GM12878 (cell line): ENCODE results near the gene LRCH3. TPM values are rescaled to one million over a fixed set of nuclear protein-coding genes. Genes with fewer than 3 reads are reported as not detected.

ENCODE experiments used
- ATAC-seq: fragments of 200-7000 bp; cut with Tn5 transposase; 3 replicates; pipeline ENCODE4 v1.9.1; 2020; ENCODE audit warnings: mild to moderate bottlenecking, moderate library complexity
- BruUV-seq: library from RNA; stranded (reverse); fragments of 400-500 nt; replicated peaks from 2 replicates; lab custom pipeline; 2021; lab: Mats Ljungman, UMichigan
- CTCF ChIA-PET: fragments of 300-600 bp; sonication (Branson Sonifier 250); formaldehyde crosslinking; extraction: SDS; loops from one replicate; lab custom pipeline; 2021; ENCODE audit warnings: inconsistent platforms; lab: Yijun Ruan, JAX
- POLR2A ChIA-PET: fragments of 350-600 bp; formaldehyde crosslinking; extraction: SDS; loops from one replicate; lab custom pipeline; 2021; ENCODE audit warnings: inconsistent platforms; lab: Charles Lee
- RAD21 ChIA-PET: fragments of 300-600 bp; sonication (Branson Sonifier 250); formaldehyde crosslinking; loops from one replicate; lab custom pipeline; 2023; ENCODE audit warnings: antibody characterized with exemption; ENCODE audit not compliant: unreplicated experiment; lab: Charles Lee
- SMC1A ChIA-PET: fragments of 300-600 bp; sonication (Branson Sonifier 250); formaldehyde crosslinking; loops from one replicate; lab custom pipeline; 2023; ENCODE audit not compliant: unreplicated experiment, uncharacterized antibody; lab: Charles Lee
- DNase-seq: peaks from one replicate; pipeline ENCODE4 v3.0.0-alpha.2; 2011; ENCODE audit warnings: low read depth, low spot score
- FAIRE-seq: peaks from 3 replicates; lab custom pipeline; 2011; peaks lifted over from hg19 to GRCh38; lab: Jason Lieb, UNC
- H2AFZ ChIP-seq: 2 replicates; pipeline ENCODE4 v1.6.0; 2011; ENCODE audit warnings: low read depth, low read length, control low read depth; ENCODE audit not compliant: control insufficient read depth
- H3K27ac ChIP-seq: 2 replicates; pipeline ENCODE4 v1.5.1; 2011; ENCODE audit warnings: control low read depth; ENCODE audit not compliant: control insufficient read depth, insufficient read depth
- H3K27me3 ChIP-seq, 2 experiments: replicated peaks in 1 of 2; 2 replicates each; pipeline versions ENCODE4 v1.6.0 to v1.6.1; 2011; ENCODE audit warnings: low read length in 1 of 2; ENCODE audit not compliant: control insufficient read depth in 2 of 2, insufficient read depth in 2 of 2
- H3K36me3 ChIP-seq, 2 experiments: 2 replicates each; pipeline ENCODE4 v1.5.1; 2011; ENCODE audit warnings: low read length in 1 of 2; ENCODE audit not compliant: control insufficient read depth in 2 of 2, insufficient read depth in 2 of 2
- H3K4me1 ChIP-seq: 2 replicates; pipeline ENCODE4 v1.6.1; 2011; ENCODE audit warnings: mild to moderate bottlenecking, low read length, moderate library complexity, mixed read lengths; ENCODE audit not compliant: control insufficient read depth, insufficient read depth
- H3K4me2 ChIP-seq: 2 replicates; pipeline ENCODE4 v1.6.0; 2011; ENCODE audit warnings: control low read depth; ENCODE audit not compliant: control insufficient read depth, insufficient read depth
- H3K4me3 ChIP-seq: fragments of 200-600 bp; sonication (generic); 2 replicates; pipeline ENCODE4 v1.5.1; 2016
- H3K79me2 ChIP-seq: 2 replicates; pipeline ENCODE4 v1.6.0; 2011; ENCODE audit warnings: low read length; ENCODE audit not compliant: control insufficient read depth, insufficient read depth
- H3K9ac ChIP-seq: 2 replicates; pipeline ENCODE4 v1.8.0; 2011; ENCODE audit warnings: low read length, control low read depth, mixed read lengths; ENCODE audit not compliant: control insufficient read depth, insufficient read depth
- H3K9me3 ChIP-seq: replicated peaks from 3 replicates; pipeline ENCODE4 v1.5.1; 2011; ENCODE audit warnings: mild to moderate bottlenecking, low read length; ENCODE audit not compliant: control insufficient read depth, insufficient read depth
- H4K20me1 ChIP-seq: 2 replicates; pipeline ENCODE4 v1.6.0; 2011; ENCODE audit not compliant: control insufficient read depth, insufficient read depth
- EP300 ChIP-seq, 2 experiments: fragments of 150-350 bp in 1 of 2; IDR thresholded peaks; 2 replicates each; pipeline ENCODE4 v1.6.1; 2011 to 2012; ENCODE audit warnings: low read depth in 2 of 2, low read length in 2 of 2, borderline replicate concordance in 1 of 2, improper control_type of control experiment in 1 of 2, inconsistent platforms in 1 of 2; ENCODE audit not compliant: control insufficient read depth in 1 of 2
- ETV6 ChIP-seq, 2 experiments: fragments of 450-650 bp in 1 of 2; IDR thresholded peaks in 1 of 2; conservative IDR thresholded peaks in 1 of 2; 2 replicates each; pipeline ENCODE4 v1.6.1; 2014; ENCODE audit warnings: antibody characterized with exemption in 1 of 2, borderline replicate concordance in 1 of 2, low read depth in 1 of 2, mild to moderate bottlenecking in 1 of 2, moderate library complexity in 1 of 2
- JUND ChIP-seq: IDR thresholded peaks from 2 replicates; pipeline ENCODE4 v1.6.1; 2012; ENCODE audit warnings: low read depth, mild to moderate bottlenecking, low read length, improper control_type of control experiment, moderate library complexity
- POLR2A ChIP-seq: IDR thresholded peaks from 2 replicates; pipeline ENCODE4 v1.6.1; 2011; ENCODE audit warnings: low read depth, mild to moderate bottlenecking, low read length
- POLR2AphosphoS5 ChIP-seq: IDR thresholded peaks from 2 replicates; pipeline ENCODE4 v1.6.1; 2011; ENCODE audit warnings: mild to moderate bottlenecking, low read length, inconsistent platforms
- POU2F2 ChIP-seq: IDR thresholded peaks from 3 replicates; pipeline ENCODE4 v1.6.1; 2011; ENCODE audit warnings: low read depth, mild to moderate bottlenecking, low read length, borderline replicate concordance
- RCOR1 ChIP-seq: conservative IDR thresholded peaks from 2 replicates; pipeline ENCODE4 v1.6.1; 2012; ENCODE audit warnings: low read depth, low read length, improper control_type of control experiment
- SIN3A ChIP-seq: IDR thresholded peaks from 2 replicates; pipeline ENCODE4 v1.6.1; 2012; ENCODE audit warnings: low read depth, low read length, improper control_type of control experiment
- STAT1 ChIP-seq: fragments of 450-650 bp; conservative IDR thresholded peaks from 2 replicates; pipeline ENCODE4 v1.6.1; 2014; ENCODE audit warnings: antibody characterized with exemption, mild to moderate bottlenecking
- ZNF24 ChIP-seq: fragments of 450-650 bp; IDR thresholded peaks from 2 replicates; pipeline ENCODE4 v1.6.1; 2017; ENCODE audit warnings: antibody characterized with exemption, mild to moderate bottlenecking
- ZNF622 ChIP-seq: fragments of 450-650 bp; IDR thresholded peaks from 2 replicates; pipeline ENCODE4 v1.6.1; 2017; ENCODE audit warnings: mild to moderate bottlenecking, inconsistent platforms
- WGBS: methylation state at CpG from one replicate; pipeline ENCODE4 v1.1.6; 2016; ENCODE audit warnings: low lambda C conversion rate; ENCODE audit not compliant: insufficient replicate concordance, insufficient coverage; ENCODE audit errors: missing lambda C conversion rate; 5-methylcytosine and 5-hydroxymethylcytosine counted together
- in situ Hi-C: fragments of 300-500 bp; cut with MboI; formaldehyde crosslinking; loops from 9 replicates; pipeline ENCODE4 v1.14.3; 2018; ENCODE audit warnings: mixed read lengths
- intact Hi-C: fragments of 100-400 bp; cut with micrococcal nuclease; formaldehyde crosslinking; loops from one replicate; pipeline ENCODE4 v1.14.2; 2022; ENCODE audit not compliant: unreplicated experiment
- polyA plus RNA-seq, 11 experiments: library from polyadenylated mRNA; depleted of rRNA in 4 of 11; unstranded in 6 of 11; stranded (reverse) in 5 of 11; fragments of >200 nt; fragmentation: Nextera tagmentation in 4 of 11; fragmentation: Illumina TruSeq in 1 of 11; extraction: Ambion mirVana in 4 of 11; extraction: Trizol in 1 of 11; gene quantifications; 1 replicate in 1 of 11; 2 replicates in 10 of 11; pipeline versions ENCODE4 v1.2.1 to v1.2.3, GENCODE V29; 2011 to 2016; ENCODE audit warnings: inconsistent platforms in 2 of 11, missing spikeins in 2 of 11, low read depth in 1 of 11
- total RNA-seq, 4 experiments: library from RNA; depleted of rRNA in 3 of 4; stranded (reverse); fragments of >200 nt in 3 of 4; fragmentation: Illumina TruSeq in 1 of 4; extraction: Trizol in 1 of 4; gene quantifications; 2 replicates each; pipeline versions ENCODE4 v1.2.1 to v1.2.3, GENCODE V29; 2013 to 2021
- TF ChIP-seq, protein P1 (sequence below): IDR thresholded peaks from 2 replicates; pipeline ENCODE4 v1.6.1; 2012; ENCODE audit warnings: low read length, inconsistent platforms
- TF ChIP-seq, protein P2 (sequence below): IDR thresholded peaks from 2 replicates; pipeline ENCODE4 v1.6.1; 2011; ENCODE audit warnings: borderline replicate concordance, low read depth, mild to moderate bottlenecking, moderate library complexity, mixed read lengths, low read length; ENCODE audit not compliant: insufficient read depth; ENCODE audit errors: extremely low read length
- TF ChIP-seq, protein P3 (sequence below): fragments of 450-650 bp; IDR thresholded peaks from 2 replicates; pipeline ENCODE4 v1.6.1; 2017; ENCODE audit warnings: mild to moderate bottlenecking, moderate library complexity

Gene LRCH3
- total and polyA plus RNA-seq, 10 of the 15 experiments (the other 5 are each of a cell fraction or from before 2014, with no cell fraction given) = 3.9 to 136 (median 40.6) TPM

DNA sequence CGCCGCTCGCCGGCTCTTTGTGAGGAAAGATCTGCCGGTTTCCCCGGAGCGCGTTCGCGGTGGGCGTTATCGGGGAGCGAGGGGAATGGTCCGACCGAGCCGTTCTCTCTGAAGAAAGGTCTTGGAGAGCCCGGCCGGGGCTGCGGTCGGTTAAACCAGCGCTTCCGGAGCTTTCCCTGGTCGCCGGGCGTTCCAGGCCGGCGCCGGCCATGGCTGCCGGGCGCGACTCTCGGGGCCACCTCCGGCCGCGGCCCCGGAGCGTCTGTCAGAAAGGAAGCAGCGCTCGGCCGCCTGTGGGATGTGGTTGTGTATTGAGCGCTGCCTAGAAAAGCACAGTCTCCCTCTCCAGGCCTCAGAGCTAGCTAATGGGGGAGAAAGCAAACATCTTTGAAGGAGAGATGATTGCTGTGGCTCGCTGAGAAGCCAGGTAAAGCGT lies 40.6 kb upstream of the LRCH3 start:
- under 1% methylated on average over 43 of the region's 43 CpGs for WGBS
- peaks cover 60% of the 10 kb centered on the region for H3K79me2 ChIP-seq
- H3K4me1 ChIP-seq = peaks cover 19% of the 10 kb centered on the region
- FAIRE-seq (peak; percentile 57), ATAC-seq (peak; percentile 75), DNase-seq (no peak)
- POLR2A ChIA-PET = interaction anchor here (0.6 to 2.0 kb wide), 8 partner anchors 14 to 153 kb away, joined by 3 to 10 read pairs (median 5); partner anchors contain the start of gene RUBCN
- SMC1A ChIA-PET = interaction anchor here (0.6 to 2.4 kb wide), 6 partner anchors 13 to 51 kb away, joined by 3 to 14 read pairs (median 4); partner anchors contain the start of gene LRCH3
- H3K9ac ChIP-seq = peak overlapping the region; percentile 94
- in situ Hi-C loops = no loop called here
- intact Hi-C loops = loop anchor here (2.0 to 5.0 kb wide), 2 partner anchors 38 to 40 kb away; partner anchors contain the start of gene LRCH3
- RAD21 ChIA-PET = interaction anchor here (0.9 to 2.2 kb wide), 7 partner anchors 14 to 51 kb away, joined by 3 to 14 read pairs (median 3); partner anchors contain the start of genes LRCH3 and RUBCN
- BruUV-seq = no TSS peak
- H3K36me3 ChIP-seq = no peaks in the 10 kb centered on the region
- H3K27ac ChIP-seq = peak overlapping the region; percentile 84
- H3K4me2 ChIP-seq = peak overlapping the region; percentile 99
- H2AFZ ChIP-seq = peak overlapping the region; percentile 57
- CTCF ChIA-PET = interaction anchor here (0.8 to 1.7 kb wide), 5 partner anchors 14 to 52 kb away, joined by 3 to 11 read pairs (median 3); no protein-coding TSS in a partner anchor
- H3K9me3 ChIP-seq = no peaks in the 10 kb centered on the region
- H3K27me3 ChIP-seq = no peaks in the 10 kb centered on the region
- peaks cover 3% of the 10 kb centered on the region for H4K20me1 ChIP-seq
- H3K4me3 ChIP-seq = peak overlapping the region; percentile 82
- TF ChIP-seq POLR2A (peak; percentile 57; the same call in 1 of the 2 replicates), ZNF622 (no peak), SIN3A (peak; percentile 67; the same call in 1 of the 2 replicates), STAT1 (no peak), EP300 (IDR thresholded peaks at IDR 0.05; ENCODE audit: borderline replicate concordance in 1 of 2, control insufficient read depth in 1 of 2, low read depth in 2 of 2, low read length in 2 of 2) (no peak), RCOR1 (no peak), POLR2AphosphoS5 (peak; percentile 65; the same call in 1 of the 2 replicates), POU2F2 (peak; percentile 27; the same call in 1 of the 3 replicates), ZNF24 (no peak), ETV6 (conservative IDR thresholded peaks at IDR 0.05 in 1 of 2, IDR thresholded peaks at IDR 0.05 in 1 of 2; ENCODE audit: borderline replicate concordance in 1 of 2, low read depth in 1 of 2) (0 out of 4 replicates have a peak, but pooled peaks of 1 of the 2 experiments have one; percentile 5), JUND (no peak)
- TF ChIP-seq, protein P1, sequence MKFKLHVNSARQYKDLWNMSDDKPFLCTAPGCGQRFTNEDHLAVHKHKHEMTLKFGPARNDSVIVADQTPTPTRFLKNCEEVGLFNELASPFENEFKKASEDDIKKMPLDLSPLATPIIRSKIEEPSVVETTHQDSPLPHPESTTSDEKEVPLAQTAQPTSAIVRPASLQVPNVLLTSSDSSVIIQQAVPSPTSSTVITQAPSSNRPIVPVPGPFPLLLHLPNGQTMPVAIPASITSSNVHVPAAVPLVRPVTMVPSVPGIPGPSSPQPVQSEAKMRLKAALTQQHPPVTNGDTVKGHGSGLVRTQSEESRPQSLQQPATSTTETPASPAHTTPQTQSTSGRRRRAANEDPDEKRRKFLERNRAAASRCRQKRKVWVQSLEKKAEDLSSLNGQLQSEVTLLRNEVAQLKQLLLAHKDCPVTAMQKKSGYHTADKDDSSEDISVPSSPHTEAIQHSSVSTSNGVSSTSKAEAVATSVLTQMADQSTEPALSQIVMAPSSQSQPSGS = no peak
- TF ChIP-seq, protein P2, sequence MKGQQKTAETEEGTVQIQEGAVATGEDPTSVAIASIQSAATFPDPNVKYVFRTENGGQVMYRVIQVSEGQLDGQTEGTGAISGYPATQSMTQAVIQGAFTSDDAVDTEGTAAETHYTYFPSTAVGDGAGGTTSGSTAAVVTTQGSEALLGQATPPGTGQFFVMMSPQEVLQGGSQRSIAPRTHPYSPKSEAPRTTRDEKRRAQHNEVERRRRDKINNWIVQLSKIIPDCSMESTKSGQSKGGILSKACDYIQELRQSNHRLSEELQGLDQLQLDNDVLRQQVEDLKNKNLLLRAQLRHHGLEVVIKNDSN = no peak
- TF ChIP-seq, protein P3, sequence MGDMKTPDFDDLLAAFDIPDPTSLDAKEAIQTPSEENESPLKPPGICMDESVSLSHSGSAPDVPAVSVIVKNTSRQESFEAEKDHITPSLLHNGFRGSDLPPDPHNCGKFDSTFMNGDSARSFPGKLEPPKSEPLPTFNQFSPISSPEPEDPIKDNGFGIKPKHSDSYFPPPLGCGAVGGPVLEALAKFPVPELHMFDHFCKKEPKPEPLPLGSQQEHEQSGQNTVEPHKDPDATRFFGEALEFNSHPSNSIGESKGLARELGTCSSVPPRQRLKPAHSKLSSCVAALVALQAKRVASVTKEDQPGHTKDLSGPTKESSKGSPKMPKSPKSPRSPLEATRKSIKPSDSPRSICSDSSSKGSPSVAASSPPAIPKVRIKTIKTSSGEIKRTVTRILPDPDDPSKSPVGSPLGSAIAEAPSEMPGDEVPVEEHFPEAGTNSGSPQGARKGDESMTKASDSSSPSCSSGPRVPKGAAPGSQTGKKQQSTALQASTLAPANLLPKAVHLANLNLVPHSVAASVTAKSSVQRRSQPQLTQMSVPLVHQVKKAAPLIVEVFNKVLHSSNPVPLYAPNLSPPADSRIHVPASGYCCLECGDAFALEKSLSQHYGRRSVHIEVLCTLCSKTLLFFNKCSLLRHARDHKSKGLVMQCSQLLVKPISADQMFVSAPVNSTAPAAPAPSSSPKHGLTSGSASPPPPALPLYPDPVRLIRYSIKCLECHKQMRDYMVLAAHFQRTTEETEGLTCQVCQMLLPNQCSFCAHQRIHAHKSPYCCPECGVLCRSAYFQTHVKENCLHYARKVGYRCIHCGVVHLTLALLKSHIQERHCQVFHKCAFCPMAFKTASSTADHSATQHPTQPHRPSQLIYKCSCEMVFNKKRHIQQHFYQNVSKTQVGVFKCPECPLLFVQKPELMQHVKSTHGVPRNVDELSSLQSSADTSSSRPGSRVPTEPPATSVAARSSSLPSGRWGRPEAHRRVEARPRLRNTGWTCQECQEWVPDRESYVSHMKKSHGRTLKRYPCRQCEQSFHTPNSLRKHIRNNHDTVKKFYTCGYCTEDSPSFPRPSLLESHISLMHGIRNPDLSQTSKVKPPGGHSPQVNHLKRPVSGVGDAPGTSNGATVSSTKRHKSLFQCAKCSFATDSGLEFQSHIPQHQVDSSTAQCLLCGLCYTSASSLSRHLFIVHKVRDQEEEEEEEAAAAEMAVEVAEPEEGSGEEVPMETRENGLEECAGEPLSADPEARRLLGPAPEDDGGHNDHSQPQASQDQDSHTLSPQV = no peak
